C4-2B (cell line): ENCODE measurements around the gene GNA15.
A peak's percentile ranks its signal among the peaks of the same experiment; 100 is the strongest.

ENCODE experiments used
- H3K27ac ChIP-seq: fragments of 450-650 bp; 2 replicates; pipeline ENCODE4 v1.5.1; 2017
- ZFX ChIP-seq: fragments of 450-650 bp; IDR thresholded peaks from 2 replicates; pipeline ENCODE4 v1.6.1; 2017
- TF ChIP-seq, protein P1 (sequence below): fragments of 450-650 bp; conservative IDR thresholded peaks from 2 replicates; pipeline ENCODE4 v1.5.1; 2017; ENCODE audit warnings: mild to moderate bottlenecking

GNA15 gene

DNA sequence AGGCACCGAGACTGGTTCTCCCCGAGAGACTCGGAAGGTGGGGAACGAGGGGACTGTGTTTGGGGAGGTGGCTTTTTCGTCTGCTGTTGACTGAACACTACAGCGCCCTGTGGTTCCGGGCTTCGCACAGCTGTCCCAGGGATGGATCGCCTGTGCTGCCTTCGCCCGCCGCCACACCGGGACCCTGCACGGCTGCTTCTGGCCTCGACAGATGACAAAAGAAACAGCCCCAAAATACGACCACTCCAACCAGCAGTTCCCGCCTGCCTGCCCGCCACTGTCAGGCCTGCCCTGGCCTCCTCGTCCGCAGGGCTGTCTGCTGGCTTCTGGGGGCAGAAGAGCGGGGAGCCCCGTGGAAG, 13.3 kb upstream of the GNA15 start:
- no peak overlapping the region for H3K27ac ChIP-seq

DNA sequence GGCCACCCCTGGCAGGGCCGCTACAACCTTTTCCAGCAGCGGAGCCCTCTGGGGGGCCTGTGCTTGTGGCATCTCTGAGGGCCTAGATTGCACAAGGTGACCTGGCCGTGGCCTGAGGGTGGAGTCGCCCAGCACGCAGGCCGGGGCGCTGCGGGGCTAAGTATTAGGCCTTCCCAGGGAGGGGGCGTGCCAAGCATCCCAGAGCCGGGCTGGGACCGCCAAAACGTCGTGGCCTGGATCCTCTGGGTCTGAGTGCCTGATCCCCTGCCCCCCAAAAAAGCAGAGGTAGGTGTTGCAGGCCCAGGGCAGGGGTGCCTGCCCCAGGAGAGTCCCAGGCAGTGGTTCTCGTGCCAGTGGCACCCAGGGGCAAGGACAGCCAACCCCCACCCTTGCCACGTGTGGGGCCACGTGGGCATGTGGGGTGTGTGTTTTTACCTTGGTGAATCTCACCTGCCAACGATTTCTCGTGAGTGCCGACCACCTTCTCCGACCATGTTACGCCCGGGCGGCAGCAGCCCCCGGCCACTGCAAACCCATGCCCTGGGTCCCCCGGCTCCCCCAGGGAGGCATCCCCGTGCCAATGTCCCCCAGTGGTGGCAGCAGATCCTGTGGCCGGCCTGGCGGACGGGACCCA, 12.6 kb upstream of the GNA15 start:
- TF ChIP-seq, protein P1, sequence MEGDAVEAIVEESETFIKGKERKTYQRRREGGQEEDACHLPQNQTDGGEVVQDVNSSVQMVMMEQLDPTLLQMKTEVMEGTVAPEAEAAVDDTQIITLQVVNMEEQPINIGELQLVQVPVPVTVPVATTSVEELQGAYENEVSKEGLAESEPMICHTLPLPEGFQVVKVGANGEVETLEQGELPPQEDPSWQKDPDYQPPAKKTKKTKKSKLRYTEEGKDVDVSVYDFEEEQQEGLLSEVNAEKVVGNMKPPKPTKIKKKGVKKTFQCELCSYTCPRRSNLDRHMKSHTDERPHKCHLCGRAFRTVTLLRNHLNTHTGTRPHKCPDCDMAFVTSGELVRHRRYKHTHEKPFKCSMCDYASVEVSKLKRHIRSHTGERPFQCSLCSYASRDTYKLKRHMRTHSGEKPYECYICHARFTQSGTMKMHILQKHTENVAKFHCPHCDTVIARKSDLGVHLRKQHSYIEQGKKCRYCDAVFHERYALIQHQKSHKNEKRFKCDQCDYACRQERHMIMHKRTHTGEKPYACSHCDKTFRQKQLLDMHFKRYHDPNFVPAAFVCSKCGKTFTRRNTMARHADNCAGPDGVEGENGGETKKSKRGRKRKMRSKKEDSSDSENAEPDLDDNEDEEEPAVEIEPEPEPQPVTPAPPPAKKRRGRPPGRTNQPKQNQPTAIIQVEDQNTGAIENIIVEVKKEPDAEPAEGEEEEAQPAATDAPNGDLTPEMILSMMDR: no peak
- no peak for TF ChIP-seq ZFX
- no peak overlapping the region for H3K27ac ChIP-seq

More for the DNA sequence above, 13.3 kb upstream of the GNA15 start:
- TF ChIP-seq, protein P1: no peak
- no peak for TF ChIP-seq ZFX

DNA sequence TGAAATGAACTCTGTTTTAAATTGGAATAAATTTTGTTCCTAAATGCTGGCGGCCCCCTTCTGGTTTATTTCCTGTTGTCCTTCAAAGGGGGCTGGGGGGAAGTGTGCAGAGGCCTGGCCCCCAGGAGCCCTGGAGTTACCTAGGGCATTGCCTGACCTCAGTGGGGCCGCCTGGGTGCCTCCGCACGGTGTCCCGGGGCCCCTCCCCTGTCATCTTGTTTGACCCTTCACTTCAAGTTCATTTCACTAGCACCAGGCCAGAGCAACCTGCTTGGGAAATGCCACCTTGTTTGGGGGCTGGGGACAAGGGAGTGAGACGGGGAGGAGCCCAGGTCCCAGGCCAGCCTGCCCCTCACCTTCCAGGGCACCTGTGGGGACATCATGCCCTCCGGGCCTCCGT, 11.9 kb upstream of the GNA15 start:
- TF ChIP-seq, protein P1: no peak
- no peak for TF ChIP-seq ZFX
- H3K27ac ChIP-seq: no peak overlapping the region

DNA sequence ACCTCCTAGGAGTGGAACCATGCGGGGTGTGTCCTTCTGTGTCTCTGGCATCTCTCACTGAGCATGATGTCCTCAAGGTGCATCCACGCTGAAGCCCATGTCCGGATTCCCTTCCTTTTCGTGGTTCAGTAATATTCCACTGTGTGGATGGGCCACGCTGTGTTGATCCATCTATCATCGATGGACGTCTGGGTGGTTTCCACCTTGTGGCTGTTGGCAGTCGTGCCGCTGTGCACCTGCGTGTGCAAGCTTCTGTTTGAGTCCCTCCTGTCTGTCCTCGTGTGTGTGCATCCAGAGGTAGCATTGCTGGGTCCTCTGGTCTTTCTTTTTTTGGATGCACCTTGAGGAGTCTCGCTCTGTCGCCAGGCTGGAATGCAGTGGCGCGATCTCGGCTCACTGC, 11.2 kb upstream of the GNA15 start:
- TF ChIP-seq, protein P1: no peak
- TF ChIP-seq ZFX: no peak

DNA sequence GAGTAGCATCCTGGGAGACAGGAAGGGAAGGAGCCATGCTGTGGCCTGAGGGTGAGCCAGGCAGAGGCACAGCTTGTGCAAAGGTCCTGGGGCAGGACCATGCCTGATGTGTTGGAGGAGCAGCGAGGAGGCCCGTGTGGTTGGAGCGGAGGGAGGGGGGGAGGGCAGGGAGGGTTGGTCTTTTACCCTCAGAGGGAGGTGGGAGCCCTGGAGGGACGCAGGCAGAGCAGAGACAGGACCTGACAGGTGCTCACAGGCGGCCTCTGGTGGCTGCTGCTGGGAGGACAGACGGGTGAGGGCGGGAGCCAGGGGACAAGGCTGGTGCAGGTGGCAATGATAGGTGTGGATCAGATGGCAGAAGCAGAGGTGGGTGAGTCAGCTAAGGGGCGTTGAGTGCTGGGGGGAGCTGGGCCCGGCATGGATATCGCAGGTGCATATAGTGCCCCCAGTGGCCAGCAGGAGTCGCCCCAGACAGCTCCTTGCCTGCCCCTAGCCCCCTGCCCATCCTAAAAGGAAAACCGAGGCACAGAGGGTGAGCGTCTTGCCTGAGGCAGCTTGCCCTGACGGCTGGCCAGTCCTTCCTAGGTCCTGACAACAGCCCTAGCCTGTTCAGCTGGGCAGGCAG, 9.8 kb upstream of the GNA15 start:
- TF ChIP-seq, protein P1: peak; percentile 92
- no peak for TF ChIP-seq ZFX
- H3K27ac ChIP-seq: no peak overlapping the region

More for the DNA sequence above, 11.2 kb upstream of the GNA15 start:
- no peak overlapping the region for H3K27ac ChIP-seq

DNA sequence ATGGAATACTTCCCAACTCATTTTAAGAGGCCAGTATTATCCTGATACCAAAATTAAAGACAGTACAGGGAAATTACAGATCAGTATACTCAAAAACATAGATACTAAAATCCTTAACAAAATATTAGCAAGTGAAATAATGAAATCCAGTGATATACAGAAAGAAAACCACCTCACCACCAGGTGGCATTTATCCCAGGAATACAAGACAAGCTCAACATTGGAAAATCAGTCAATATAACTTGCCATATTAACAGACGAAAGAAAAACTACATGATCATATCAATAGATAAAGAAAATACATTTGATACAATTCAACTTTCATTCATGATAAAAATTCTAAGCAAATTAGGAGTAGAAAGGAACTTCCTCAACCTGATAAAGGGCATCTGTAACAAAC, 6.7 kb upstream of the GNA15 start:
- no peak overlapping the region for H3K27ac ChIP-seq
- no peak for TF ChIP-seq ZFX
- TF ChIP-seq, protein P1: peak; percentile 80

DNA sequence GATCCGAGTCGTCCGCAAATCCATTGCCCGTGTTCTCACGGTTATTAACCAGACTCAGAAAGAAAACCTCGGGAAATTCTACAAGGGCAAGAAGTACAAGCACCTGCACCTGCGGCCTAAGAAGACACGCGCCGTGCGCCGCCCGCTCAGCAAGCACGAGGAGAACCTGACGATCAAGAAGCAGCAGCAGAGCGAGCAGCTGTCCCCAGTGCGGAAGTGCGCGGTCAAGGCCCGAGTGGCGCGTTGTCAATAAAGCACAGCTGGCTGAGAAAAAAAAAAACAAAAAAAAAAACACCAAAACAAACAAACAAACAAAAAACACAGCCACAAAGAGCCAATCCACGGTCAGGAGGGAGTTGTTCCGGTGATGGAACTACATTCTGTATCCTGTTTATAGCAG, 4.7 kb upstream of the GNA15 start:
- no peak overlapping the region for H3K27ac ChIP-seq
- TF ChIP-seq, protein P1: no peak
- no peak for TF ChIP-seq ZFX
